Glomerular endothelial cell (primary cell): ENCODE results near the gene AXL. TPM values are rescaled to one million over a fixed set of nuclear protein-coding genes. Genes with fewer than 3 reads are reported as not detected.
"Not testable (repeated sequence)": the region's sequence is repeated elsewhere in the genome, so short reads cannot be mapped to it uniquely, and the experiment has no call there.

Source experiments
- DNase-seq: peaks from one replicate; pipeline ENCODE4 v3.0.0-alpha.2; 2011; ENCODE audit warnings: low read depth, low spot score; ENCODE audit errors: extremely low read depth
- total RNA-seq: library from RNA; depleted of rRNA; stranded (reverse); fragments of >200 nt; gene quantifications from 2 replicates; pipeline ENCODE4 v1.2.3, GENCODE V29; 2015

Gene AXL
- total RNA-seq, 1 donor from 2014 or later = 64.5 TPM

GRCh38 chr19:41206456-41206855, 12.6 kb upstream of the AXL start:
- DNase-seq = no peak

- DNase-seq = no peak
These were observed 11.9 kb upstream of the AXL start for GRCh38 chr19:41206926-41207750.

GRCh38 chr19:41214161-41214560, 4.9 kb upstream of the AXL start:
- no peak for DNase-seq

GRCh38 chr19:41217741-41218140, 1.3 kb upstream of the AXL start:
- no peak for DNase-seq

DNA sequence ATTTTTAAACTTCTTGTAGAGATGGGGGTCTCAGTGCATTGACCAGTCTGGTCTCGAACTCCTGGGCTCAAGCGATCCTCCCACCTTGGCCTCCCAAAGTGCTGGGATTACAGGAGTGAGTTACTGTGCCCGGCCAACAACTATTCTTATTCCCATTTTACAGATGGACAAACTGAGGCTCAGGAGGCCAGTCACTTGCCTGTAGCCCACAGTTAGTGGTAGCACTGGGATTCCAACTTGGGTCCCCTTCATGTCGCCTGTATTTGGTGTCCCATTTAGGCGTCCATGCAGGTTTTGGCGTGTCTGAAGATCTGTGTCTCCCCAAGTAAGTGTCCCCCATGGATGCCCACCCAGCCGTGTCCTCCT, 791 bp upstream of the AXL start:
- DNase-seq = no peak

DNA sequence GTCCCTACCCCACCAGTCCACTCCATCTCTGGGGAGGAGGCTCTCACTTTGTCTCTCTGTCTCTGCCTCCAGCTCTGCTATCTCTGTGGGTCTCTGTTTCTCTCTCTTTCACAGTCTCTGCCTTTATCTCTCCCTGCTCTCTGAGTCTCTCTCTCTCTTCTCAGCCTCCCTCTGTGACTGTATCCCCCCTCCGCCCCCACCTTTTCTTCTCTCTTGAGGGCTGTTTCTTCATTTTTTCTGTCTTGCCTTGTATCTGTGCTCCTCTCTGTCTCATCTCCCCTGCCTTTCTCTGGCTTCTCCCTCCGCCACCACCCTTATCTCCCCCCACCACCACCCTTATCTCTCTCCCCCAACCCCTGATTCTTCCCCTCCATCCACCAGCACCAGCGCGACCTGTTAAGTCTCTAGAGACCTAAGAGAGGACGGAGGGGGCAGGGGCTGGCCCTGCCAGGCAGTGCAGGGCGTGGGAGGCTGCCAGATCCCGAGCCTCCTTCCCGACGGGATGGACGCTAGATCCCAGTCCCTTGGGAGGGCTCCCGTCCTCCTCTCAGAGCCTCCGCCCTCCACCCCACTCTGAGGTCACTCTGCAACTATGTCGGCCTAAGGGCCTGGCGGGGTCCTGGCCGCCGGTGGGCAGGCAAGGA, 1.0 kb downstream of the AXL start:
- no peak for DNase-seq

DNA sequence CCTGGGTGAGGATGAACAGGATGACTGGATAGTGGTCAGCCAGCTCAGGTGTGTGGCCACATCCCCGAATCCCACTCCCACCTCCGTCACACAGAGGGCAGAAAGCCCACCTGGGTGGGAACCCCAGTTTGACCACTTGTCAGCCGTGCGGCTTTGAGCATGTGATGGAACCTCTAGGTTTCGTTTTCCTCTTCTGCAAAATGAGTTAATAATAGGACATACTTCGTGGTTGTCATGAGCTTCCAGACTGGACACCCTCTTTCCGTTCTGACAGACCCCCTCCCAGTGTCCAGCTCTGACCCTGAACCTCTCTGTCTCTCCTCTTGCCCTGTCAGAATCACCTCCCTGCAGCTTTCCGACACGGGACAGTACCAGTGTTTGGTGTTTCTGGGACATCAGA, 1.8 kb downstream of the AXL start:
- DNase-seq = no peak

GRCh38 chr19:41221514-41222205, 2.6 kb downstream of the AXL start:
- no peak for DNase-seq

DNA sequence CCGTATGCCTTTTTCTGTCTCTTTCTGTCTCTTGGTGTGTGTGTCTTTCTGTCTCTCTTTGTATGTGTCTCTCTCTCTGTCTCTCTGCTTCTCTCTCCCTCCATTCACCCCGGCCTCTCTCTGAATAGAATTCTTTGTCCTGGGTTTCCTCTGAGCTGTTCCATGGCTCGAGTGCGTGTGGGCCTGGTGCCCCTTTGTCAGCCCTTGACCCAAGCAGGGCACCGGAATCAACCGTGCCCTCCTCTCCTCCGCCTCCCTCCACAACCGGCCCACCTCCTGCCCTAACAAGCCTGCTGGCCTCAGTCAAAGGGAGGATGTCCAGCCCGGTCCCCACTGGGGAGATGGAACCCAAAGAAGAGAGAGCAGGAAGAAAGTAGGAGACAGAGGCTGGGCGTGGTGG, 3.2 kb downstream of the AXL start:
- no peak for DNase-seq

DNA sequence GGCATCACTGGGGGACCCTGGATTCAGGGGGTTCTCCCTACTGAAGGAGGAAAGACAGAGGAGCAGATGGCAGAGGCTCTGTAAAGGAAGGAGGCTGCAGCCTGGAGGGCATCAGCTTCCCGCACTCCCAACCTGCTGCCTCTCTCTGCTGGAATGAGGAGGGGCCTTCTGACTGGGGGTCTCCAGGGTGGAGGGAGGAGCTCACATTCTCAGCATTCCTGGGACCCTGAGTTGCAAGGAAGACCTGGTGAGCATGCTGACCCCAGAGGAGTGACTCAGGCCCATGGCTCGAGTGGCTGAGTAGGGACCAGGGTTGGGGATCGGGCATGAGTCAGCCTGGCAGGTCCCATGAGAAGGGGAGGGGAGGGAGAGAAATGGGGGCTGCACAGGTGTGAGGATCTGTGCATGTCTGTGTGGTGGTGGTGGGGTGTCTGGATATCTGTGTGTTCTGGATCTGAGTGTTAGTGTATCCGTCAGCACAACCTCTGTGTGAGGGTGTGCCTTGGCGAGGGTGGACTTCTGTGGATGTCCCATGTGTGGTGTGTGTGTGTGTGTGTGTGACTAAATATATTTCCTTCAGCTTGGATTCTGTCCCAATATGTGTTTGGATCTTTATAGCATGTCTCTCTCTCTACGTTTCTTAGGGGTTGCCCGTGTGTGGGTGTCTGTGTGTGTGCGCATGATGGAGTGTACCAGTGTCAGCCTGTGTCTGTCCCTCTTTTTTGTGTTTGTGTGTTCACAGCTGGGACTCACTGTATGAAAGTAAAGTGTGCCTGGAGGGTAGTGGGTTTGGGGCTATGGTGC, 4.6 kb downstream of the AXL start:
- DNase-seq = no peak

GRCh38 chr19:41224632-41225031, 5.6 kb downstream of the AXL start:
- DNase-seq = no peak

DNA sequence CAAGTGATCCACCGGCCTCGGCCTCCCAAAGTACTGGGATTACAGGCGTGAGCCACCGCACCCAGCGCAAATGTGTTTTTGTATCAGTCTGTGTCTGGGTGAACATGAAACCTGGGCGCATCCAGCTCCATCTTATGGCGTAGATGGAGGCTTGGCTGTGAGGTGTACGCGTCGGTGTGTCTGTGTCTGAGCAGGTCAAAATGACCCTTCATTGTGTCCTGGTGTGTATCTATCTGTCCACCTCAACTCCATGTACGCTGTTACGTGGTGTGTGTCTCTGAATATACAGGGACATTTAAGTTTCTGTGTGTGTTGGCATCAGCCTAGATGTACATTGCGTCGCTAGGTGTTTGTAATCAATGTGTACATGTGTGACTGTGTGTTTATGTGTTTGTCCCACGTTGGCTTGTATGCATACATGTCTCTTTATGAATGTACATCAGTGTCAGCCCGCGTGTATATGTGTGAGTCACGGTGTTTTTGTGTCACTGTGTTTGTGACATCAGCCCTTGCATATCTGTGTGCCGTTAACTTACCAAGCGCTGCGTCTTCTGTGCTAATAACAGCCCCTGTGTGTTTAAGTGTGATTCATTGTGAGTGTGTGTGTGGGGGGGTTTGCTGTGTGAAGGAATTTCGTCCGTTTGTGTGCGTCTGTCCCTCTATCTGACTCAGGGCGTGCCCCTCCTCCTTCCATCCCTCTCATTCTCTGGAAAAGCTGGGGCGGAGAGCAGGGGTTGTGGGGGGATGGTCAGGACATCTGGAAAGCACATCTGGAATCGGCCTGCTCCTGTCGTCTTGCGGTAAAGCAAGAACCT, 6.4 kb downstream of the AXL start:
- DNase-seq = peak; percentile 71

DNA sequence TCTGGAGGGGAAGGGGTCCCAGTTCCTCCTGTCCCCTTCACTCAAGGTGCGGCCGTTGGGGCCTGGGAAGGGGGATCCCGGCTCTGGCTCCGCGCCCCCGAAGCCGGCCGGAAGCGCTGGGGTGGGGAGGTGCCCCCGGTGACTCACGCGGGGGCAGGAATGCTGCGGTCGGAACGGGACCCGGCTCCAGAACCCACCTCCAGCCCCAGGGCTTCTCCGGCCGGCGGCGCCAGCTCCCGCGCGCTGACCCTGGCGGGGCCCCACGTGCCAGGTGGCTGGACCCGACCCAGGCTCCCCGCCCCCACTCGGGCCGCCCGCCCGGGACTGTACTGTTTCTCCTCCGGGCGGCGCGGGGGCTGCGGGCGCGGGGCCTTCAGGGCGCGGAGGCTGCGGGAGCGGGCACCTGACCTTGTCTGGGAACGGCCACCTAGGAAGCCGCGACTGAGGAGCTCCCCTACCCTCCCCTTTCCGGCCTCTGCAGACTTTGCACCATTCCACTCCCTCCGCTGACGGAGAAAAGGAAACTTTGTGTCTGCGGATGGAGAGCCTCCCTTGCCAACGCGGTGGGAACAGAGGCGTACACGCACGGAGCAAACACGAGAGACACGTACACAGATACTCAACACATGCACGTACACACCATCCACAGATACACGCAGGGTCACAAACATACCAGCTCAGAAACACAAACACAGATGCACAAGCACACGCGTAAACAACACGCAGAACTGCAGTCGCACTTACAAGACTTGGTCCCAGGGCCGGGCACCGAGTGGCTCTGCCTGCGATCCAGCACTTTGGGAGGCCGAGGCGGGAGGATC, 7.2 kb downstream of the AXL start:
- no peak for DNase-seq

DNA sequence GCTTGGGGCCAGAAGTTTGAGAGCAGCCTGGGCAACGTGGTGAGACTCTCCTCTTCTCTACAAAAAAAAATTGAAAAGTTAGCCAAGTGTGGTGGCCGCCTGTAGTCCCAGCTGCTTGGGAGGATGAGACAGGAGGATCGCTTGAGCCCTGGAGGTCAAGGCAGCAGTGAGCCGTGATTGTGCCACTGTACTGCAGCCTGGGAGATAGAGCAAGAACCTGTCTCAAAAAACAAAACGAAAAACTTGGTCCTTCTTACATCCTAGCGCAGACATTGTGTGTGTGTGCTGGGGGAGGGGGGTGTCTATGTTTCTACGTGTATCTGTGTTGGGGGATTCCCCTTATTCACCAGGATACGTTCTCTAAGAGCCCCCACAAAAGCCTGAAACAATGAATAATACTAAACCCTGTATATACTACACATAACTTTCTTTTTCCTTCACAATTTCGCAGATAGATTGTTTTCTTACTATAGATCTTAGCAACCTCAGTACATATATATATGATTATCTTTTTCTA, 7.9 kb downstream of the AXL start:
- DNase-seq = no peak

GRCh38 chr19:41228486-41228885, 9.5 kb downstream of the AXL start:
- no peak for DNase-seq

GRCh38 chr19:41229338-41229737, 10.3 kb downstream of the AXL start:
- not testable (repeated sequence) for DNase-seq

GRCh38 chr19:41230067-41230857, 11.2 kb downstream of the AXL start:
- no peak for DNase-seq

GRCh38 chr19:41232686-41233085, 13.7 kb downstream of the AXL start:
- no peak for DNase-seq
